ENCODE results near the gene PDXK. TPM values are rescaled to one million over a fixed set of nuclear protein-coding genes. Genes with fewer than 3 reads are reported as not detected.

Gene PDXK
- total RNA-seq, 1 donor from 2014 or later: 63.8 TPM

GRCh38 chr21:43801006-43801783 is 82.3 kb downstream of the PDXK start:
- Mint-ChIP-seq H3K36me3 (ENCODE audit: unreplicated experiment) (peaks cover 3% of the 10 kb centered on the region), H3K9me3 (ENCODE audit: unreplicated experiment) (no peaks in the 10 kb centered on the region), H3K27ac (ENCODE audit: unreplicated experiment) (no peak overlapping the region), H3K4me3 (ENCODE audit: unreplicated experiment) (no peak overlapping the region), H3K4me1 (ENCODE audit: low read depth, unreplicated experiment) (no peaks in the 10 kb centered on the region), H3K27me3 (ENCODE audit: unreplicated experiment) (peaks cover 5% of the 10 kb centered on the region)
- no peak for TF ChIP-seq CTCF (IDR thresholded peaks at IDR 0.05; ENCODE audit: partially characterized antibody, unreplicated experiment)
- no peak for DNase-seq

DNA sequence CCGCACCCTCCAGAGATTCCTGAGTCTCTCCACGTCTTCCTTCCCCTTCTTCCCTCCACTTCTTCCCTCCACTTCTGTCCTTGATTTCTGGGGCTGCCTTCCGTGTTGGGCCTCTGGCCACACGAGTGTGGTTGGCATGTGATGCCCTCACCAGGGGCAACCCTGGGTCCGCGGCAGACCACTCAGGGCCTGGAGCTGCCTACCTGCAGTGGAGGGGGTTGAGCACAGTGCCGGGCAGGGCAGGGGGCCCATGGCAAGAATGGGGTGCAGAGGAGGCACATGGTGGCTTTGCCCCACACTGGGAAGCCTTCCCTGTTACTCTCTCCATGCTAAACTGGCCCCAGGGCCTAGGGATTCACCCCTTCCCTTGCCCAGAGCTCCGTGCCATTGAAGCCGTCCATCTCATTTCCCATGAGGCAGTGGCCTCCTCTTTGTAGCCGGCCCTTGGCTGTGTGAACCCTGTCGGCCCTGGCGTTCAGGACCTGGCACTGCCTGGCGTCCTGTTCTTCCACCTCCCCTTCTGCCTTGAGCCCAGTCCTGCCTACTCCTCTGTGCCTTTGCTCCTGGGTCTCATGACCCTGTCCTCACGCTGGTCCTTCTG is 83.9 kb downstream of the PDXK start:
- Mint-ChIP-seq H3K4me3 (ENCODE audit: unreplicated experiment) (no peak overlapping the region), H3K27me3 (ENCODE audit: unreplicated experiment) (peaks cover 5% of the 10 kb centered on the region), H3K4me1 (ENCODE audit: low read depth, unreplicated experiment) (no peaks in the 10 kb centered on the region)

DNA sequence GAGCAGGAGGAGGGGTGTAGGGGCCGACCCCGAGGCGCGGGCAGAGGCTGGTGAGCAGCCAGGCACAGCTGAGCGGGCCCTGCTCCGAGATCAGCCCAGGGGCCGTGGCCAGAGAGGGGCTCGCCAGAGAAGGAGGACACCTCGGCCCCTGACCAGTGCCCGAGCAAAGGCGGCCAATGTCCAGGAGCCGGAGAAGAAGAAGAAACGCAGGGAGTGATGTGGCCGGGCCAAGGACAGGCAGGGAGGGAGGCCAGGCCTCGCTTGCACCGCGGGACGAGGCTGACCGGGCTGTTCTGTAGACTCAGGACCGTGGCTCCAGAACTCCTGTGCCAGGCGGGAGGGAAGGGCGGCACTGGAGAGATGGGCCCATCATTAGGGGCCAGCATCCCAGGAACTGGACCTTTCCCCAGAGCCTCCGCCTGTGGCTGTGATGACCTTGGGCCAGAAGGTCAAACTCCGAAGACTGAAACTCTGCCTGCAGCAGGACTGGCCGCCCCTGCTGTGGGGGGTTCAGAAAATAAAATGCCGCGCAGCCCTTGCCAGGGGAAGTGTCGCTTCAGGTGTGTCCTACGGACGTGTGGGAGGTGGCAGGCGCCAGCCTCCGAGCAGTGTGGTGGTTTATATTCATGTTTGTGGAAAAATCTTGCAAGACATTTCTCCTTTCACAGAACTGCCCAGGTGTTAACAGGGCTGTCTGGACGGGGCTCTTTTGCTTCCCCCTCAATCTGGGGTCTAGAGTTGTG is 84.8 kb downstream of the PDXK start:
- H3K9me3 Mint-ChIP-seq (ENCODE audit: unreplicated experiment): no peaks in the 10 kb centered on the region
- no peaks in the 10 kb centered on the region for H3K4me1 Mint-ChIP-seq (ENCODE audit: low read depth, unreplicated experiment)
- H3K27me3 Mint-ChIP-seq (ENCODE audit: unreplicated experiment): peaks cover 5% of the 10 kb centered on the region
- TF ChIP-seq CTCF (IDR thresholded peaks at IDR 0.05; ENCODE audit: partially characterized antibody, unreplicated experiment): no peak
- H3K27ac Mint-ChIP-seq (ENCODE audit: unreplicated experiment): no peak overlapping the region
- H3K4me3 Mint-ChIP-seq (ENCODE audit: unreplicated experiment): no peak overlapping the region
- H3K36me3 Mint-ChIP-seq (ENCODE audit: unreplicated experiment): peaks cover 5% of the 10 kb centered on the region
- DNase-seq: no peak

More for the DNA sequence above, 83.9 kb downstream of the PDXK start:
- DNase-seq: no peak
- Mint-ChIP-seq H3K27ac (ENCODE audit: unreplicated experiment) (no peak overlapping the region), H3K36me3 (ENCODE audit: unreplicated experiment) (peaks cover 5% of the 10 kb centered on the region), H3K9me3 (ENCODE audit: unreplicated experiment) (no peaks in the 10 kb centered on the region)
- TF ChIP-seq CTCF (IDR thresholded peaks at IDR 0.05; ENCODE audit: partially characterized antibody, unreplicated experiment): no peak

DNA sequence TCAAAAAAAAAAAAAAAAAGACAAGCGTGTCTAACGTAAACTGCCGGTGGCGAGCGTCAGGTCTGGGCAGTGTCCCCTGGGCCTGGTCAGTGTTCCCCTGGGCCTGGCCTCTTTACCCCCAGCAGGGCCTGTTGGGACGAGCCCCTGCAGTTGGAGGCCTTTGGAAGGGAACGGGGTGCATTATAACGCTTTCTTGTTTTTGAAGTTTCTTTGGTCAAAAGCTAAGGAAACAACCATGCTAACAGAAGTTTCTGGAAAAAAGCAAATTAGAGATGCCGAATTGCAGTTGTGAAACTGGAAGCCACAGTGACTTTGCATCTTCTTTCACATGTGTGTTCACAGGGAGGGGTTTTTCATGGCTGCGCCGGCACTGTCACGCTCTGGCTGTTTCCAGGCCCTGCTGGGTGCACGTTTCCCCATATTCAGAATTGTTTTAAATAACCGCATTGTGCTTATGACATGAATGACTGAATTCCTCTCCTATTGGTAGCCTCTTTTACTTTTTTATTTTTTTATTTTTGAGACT is 86.4 kb downstream of the PDXK start:
- Mint-ChIP-seq H3K27me3 (ENCODE audit: unreplicated experiment) (peaks cover 3% of the 10 kb centered on the region), H3K27ac (ENCODE audit: unreplicated experiment) (no peak overlapping the region), H3K9me3 (ENCODE audit: unreplicated experiment) (no peaks in the 10 kb centered on the region), H3K4me3 (ENCODE audit: unreplicated experiment) (no peak overlapping the region), H3K4me1 (ENCODE audit: low read depth, unreplicated experiment) (no peaks in the 10 kb centered on the region), H3K36me3 (ENCODE audit: unreplicated experiment) (peaks cover 5% of the 10 kb centered on the region)
- TF ChIP-seq CTCF (IDR thresholded peaks at IDR 0.05; ENCODE audit: partially characterized antibody, unreplicated experiment): no peak
- no peak for DNase-seq
